ENCODE measurements around the gene FDX1.

GRCh38 chr11:110467556-110467955, 37.8 kb downstream of the FDX1 start:
- TF ChIP-seq, protein P1, sequence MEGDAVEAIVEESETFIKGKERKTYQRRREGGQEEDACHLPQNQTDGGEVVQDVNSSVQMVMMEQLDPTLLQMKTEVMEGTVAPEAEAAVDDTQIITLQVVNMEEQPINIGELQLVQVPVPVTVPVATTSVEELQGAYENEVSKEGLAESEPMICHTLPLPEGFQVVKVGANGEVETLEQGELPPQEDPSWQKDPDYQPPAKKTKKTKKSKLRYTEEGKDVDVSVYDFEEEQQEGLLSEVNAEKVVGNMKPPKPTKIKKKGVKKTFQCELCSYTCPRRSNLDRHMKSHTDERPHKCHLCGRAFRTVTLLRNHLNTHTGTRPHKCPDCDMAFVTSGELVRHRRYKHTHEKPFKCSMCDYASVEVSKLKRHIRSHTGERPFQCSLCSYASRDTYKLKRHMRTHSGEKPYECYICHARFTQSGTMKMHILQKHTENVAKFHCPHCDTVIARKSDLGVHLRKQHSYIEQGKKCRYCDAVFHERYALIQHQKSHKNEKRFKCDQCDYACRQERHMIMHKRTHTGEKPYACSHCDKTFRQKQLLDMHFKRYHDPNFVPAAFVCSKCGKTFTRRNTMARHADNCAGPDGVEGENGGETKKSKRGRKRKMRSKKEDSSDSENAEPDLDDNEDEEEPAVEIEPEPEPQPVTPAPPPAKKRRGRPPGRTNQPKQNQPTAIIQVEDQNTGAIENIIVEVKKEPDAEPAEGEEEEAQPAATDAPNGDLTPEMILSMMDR (IDR thresholded peaks at IDR 0.05): no peak
- TF ChIP-seq POLR2A (IDR thresholded peaks at IDR 0.05): no peak

Measured in adrenal gland (tissue), 5 donors.